ENCODE results near the gene ACTC1.
"Not testable (repeated sequence)": the region's sequence is repeated elsewhere in the genome, so short reads cannot be mapped to it uniquely, and the experiment has no call there.

The ACTC1 gene

GRCh38 chr15:34809186-34809585, 13.8 kb upstream of the ACTC1 start:
- no peak overlapping the region for H3K4me3 ChIP-seq (ENCODE audit: low read depth, low read length)
- TF ChIP-seq CTCF (IDR thresholded peaks at IDR 0.05; ENCODE audit: control insufficient read depth, extremely low read depth, insufficient read depth), result no peak
- no peak for DNase-seq (ENCODE audit: low read depth)

DNA sequence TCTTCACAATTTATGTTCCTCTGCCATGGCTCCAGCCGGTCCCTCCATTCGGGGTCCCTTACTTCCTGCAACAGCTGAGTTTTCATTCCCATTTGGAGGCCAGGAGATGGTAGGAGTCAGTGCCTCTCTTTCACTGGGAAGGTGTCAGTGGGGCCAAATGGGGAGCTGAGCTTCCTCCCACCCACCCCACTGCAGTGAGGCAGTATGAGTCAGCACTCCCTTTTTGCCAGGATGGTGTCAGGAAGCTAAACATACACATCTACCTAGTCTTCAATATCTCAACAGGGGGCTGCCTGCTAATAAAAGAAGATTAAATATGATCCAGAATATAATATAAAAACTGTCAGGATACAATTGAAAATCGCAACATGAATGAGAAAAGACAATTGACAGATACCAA, 12.7 kb upstream of the ACTC1 start:
- no peak for DNase-seq (ENCODE audit: low read depth)
- TF ChIP-seq CTCF (IDR thresholded peaks at IDR 0.05; ENCODE audit: control insufficient read depth, extremely low read depth, insufficient read depth), result no peak
- H3K4me3 ChIP-seq (ENCODE audit: low read depth, low read length), result no peak overlapping the region

GRCh38 chr15:34807241-34807640, 11.9 kb upstream of the ACTC1 start:
- H3K4me3 ChIP-seq (ENCODE audit: low read depth, low read length); DNase-seq (ENCODE audit: low read depth): not testable (repeated sequence)

- H3K4me3 ChIP-seq (ENCODE audit: low read depth, low read length), result no peak overlapping the region
- no peak for DNase-seq (ENCODE audit: low read depth)
- no peak for TF ChIP-seq CTCF (IDR thresholded peaks at IDR 0.05; ENCODE audit: control insufficient read depth, extremely low read depth, insufficient read depth)
These were observed 9.4 kb upstream of the ACTC1 start for GRCh38 chr15:34804776-34805175.

GRCh38 chr15:34804113-34804512, 8.8 kb upstream of the ACTC1 start:
- H3K4me3 ChIP-seq (ENCODE audit: low read depth, low read length), result no peak overlapping the region
- TF ChIP-seq CTCF (IDR thresholded peaks at IDR 0.05; ENCODE audit: control insufficient read depth, extremely low read depth, insufficient read depth), result no peak
- no peak for DNase-seq (ENCODE audit: low read depth)

DNA sequence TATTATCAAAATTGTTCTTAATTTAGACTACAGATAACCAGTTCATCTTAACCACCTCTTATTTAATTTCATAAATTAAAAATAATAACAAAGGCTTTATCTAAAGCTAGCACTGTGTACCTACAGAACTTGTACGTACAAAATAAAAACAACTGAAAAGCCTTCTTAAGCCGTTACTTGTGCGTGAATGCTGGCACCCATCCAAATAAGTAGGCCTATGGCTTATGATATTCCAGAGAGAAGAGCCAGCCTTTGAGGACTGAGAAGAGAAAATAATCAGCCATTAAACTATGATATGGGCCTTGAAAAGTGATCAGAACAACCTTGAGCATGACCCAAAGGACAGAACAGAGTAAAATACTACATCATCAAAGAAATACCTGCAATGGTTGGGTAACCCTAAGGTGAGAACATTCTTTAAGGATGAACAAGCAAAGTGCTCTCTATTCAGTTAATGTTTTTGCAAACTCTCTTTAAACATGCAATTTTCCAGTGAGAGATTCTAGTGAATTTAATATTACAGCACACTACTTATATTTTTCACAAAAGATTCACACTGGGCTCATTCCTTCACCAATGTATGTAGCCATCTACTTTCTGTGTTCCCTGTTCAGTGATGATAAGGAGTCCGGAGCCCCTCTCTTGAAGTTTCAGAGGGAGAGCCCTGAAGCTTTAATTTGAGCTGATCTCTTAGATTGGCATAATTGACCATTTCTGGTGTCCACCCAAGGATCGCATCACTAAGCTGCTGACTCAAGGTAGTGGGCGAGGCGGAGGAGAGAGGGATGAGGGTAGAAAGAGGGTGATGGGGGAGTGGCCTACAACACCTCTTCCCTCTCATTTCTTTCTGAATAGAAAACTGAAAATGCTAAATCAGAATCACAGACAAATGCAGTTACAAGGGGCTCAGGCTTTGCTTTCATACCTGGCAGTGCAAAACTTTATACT, 7.7 kb upstream of the ACTC1 start:
- no peak for TF ChIP-seq CTCF (IDR thresholded peaks at IDR 0.05; ENCODE audit: control insufficient read depth, extremely low read depth, insufficient read depth)
- H3K4me3 ChIP-seq (ENCODE audit: low read depth, low read length), result no peak overlapping the region
- DNase-seq (ENCODE audit: low read depth), result no peak

DNA sequence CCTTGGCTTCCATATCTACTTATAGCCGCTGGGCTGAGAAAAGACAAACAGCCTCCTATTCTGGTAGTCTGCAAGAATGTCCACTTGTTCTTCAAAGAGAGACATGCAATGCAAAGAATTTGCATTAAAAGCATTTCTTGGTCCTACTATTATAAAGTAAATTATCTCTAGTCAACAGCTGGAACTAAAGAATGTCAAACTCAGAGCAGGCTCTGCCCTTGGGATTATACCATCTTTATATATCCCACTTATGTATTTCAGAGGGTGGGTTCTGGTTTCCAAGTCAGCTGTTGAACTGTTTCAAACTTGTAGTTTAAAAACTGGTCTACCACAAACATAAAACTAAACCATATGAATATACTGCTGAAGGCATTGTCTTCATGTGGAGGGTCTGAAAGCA, 7.0 kb upstream of the ACTC1 start:
- DNase-seq (ENCODE audit: low read depth), result no peak
- H3K4me3 ChIP-seq (ENCODE audit: low read depth, low read length), result no peak overlapping the region
- TF ChIP-seq CTCF (IDR thresholded peaks at IDR 0.05; ENCODE audit: control insufficient read depth, extremely low read depth, insufficient read depth), result no peak

All from LNCaP clone FGC (cell line).